SU-DHL-6 (cell line): ENCODE results near the gene PGGHG.

ENCODE experiments used
- EZH2phosphoT487 ChIP-seq: fragments of 200-600 bp; sonication (generic), shearing (Covaris generic); conservative IDR thresholded peaks from 2 replicates; pipeline ENCODE4 v1.6.1; 2018; ENCODE audit warnings: mild to moderate bottlenecking, antibody characterized with exemption, low read length, moderate library complexity, mixed read lengths
- TF ChIP-seq, protein P1 (sequence below): fragments of 200-600 bp; sonication (generic); IDR thresholded peaks from one replicate; pipeline ENCODE4 v1.5.1; 2017; ENCODE audit warnings: antibody characterized with exemption, mild to moderate bottlenecking, low read length, moderate library complexity; ENCODE audit not compliant: insufficient read depth, poor library complexity, severe bottlenecking

DNA sequence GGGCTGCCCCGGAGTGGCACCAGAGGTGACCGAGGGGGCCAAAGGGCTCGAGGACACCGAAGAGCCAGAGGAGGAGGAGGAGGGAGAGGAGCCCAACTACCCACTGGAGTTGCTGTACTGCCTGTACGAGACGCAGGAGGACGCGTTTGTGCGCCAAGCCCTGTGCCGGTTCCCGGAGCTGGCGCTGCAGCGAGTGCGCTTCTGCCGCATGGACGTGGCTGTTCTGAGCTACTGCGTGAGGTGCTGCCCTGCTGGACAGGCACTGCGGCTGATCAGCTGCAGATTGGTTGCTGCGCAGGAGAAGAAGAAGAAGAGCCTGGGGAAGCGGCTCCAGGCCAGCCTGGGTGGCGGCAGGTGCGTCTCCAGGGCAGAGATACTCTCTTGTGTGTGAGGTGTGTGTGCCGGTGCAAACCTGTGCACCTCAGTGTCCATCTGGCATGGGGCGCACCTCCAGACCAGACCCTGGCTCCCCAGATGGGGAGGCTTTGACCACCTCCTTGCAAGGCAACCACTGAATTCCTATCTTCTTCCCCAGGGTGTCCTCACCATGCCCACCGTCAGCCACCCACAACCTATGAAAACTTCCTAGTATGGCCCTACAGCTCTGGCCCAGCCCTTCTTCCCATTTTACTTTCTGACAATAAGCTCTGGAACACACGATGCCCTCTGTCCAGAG, 7.3 kb upstream of the PGGHG start:
- TF ChIP-seq, protein P1, sequence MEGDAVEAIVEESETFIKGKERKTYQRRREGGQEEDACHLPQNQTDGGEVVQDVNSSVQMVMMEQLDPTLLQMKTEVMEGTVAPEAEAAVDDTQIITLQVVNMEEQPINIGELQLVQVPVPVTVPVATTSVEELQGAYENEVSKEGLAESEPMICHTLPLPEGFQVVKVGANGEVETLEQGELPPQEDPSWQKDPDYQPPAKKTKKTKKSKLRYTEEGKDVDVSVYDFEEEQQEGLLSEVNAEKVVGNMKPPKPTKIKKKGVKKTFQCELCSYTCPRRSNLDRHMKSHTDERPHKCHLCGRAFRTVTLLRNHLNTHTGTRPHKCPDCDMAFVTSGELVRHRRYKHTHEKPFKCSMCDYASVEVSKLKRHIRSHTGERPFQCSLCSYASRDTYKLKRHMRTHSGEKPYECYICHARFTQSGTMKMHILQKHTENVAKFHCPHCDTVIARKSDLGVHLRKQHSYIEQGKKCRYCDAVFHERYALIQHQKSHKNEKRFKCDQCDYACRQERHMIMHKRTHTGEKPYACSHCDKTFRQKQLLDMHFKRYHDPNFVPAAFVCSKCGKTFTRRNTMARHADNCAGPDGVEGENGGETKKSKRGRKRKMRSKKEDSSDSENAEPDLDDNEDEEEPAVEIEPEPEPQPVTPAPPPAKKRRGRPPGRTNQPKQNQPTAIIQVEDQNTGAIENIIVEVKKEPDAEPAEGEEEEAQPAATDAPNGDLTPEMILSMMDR, result no peak
- no peak for TF ChIP-seq EZH2phosphoT487
